ENCODE data around the gene DENND6A. TPM values are rescaled to one million over a fixed set of nuclear protein-coding genes. Genes with fewer than 3 reads are reported as not detected.

Gene DENND6A
- total RNA-seq, 1 donor from 2014 or later: 26.1 TPM

GRCh38 chr3:57733790-57734189 is 40.9 kb upstream of the DENND6A start:
- FAIRE-seq (no peak), DNase-seq (ENCODE audit: low read depth) (peak; percentile 30)
- Histone ChIP-seq H3K36me3 (ENCODE audit: control insufficient read depth, insufficient read depth, low read length) (no peaks in the 10 kb centered on the region), H3K27me3 (ENCODE audit: control insufficient read depth, insufficient read depth, low read length) (no peaks in the 10 kb centered on the region), H3K4me3 (ENCODE audit: low read depth, low read length) (no peak overlapping the region)
- TF ChIP-seq, protein P1, sequence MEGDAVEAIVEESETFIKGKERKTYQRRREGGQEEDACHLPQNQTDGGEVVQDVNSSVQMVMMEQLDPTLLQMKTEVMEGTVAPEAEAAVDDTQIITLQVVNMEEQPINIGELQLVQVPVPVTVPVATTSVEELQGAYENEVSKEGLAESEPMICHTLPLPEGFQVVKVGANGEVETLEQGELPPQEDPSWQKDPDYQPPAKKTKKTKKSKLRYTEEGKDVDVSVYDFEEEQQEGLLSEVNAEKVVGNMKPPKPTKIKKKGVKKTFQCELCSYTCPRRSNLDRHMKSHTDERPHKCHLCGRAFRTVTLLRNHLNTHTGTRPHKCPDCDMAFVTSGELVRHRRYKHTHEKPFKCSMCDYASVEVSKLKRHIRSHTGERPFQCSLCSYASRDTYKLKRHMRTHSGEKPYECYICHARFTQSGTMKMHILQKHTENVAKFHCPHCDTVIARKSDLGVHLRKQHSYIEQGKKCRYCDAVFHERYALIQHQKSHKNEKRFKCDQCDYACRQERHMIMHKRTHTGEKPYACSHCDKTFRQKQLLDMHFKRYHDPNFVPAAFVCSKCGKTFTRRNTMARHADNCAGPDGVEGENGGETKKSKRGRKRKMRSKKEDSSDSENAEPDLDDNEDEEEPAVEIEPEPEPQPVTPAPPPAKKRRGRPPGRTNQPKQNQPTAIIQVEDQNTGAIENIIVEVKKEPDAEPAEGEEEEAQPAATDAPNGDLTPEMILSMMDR (IDR thresholded peaks at IDR 0.05; ENCODE audit: insufficient read depth, low read length, severe bottlenecking): no peak

- no peaks in the 10 kb centered on the region for H3K36me3 ChIP-seq (ENCODE audit: control insufficient read depth, insufficient read depth, low read length)
- H3K4me3 ChIP-seq (ENCODE audit: low read depth, low read length): no peak overlapping the region
- no peaks in the 10 kb centered on the region for H3K27me3 ChIP-seq (ENCODE audit: control insufficient read depth, insufficient read depth, low read length)
- TF ChIP-seq, protein P1 (IDR thresholded peaks at IDR 0.05; ENCODE audit: insufficient read depth, low read length, severe bottlenecking): no peak
- DNase-seq (ENCODE audit: low read depth) (no peak), FAIRE-seq (no peak)
These were observed 38.4 kb upstream of the DENND6A start for GRCh38 chr3:57731311-57731710.

GRCh38 chr3:57730682-57731081 is 37.8 kb upstream of the DENND6A start:
- no peaks in the 10 kb centered on the region for H3K27me3 ChIP-seq (ENCODE audit: control insufficient read depth, insufficient read depth, low read length)
- DNase-seq (ENCODE audit: low read depth) (no peak), FAIRE-seq (no peak)
- TF ChIP-seq, protein P1 (IDR thresholded peaks at IDR 0.05; ENCODE audit: insufficient read depth, low read length, severe bottlenecking): no peak
- no peak overlapping the region for H3K4me3 ChIP-seq (ENCODE audit: low read depth, low read length)
- no peaks in the 10 kb centered on the region for H3K36me3 ChIP-seq (ENCODE audit: control insufficient read depth, insufficient read depth, low read length)

DNA sequence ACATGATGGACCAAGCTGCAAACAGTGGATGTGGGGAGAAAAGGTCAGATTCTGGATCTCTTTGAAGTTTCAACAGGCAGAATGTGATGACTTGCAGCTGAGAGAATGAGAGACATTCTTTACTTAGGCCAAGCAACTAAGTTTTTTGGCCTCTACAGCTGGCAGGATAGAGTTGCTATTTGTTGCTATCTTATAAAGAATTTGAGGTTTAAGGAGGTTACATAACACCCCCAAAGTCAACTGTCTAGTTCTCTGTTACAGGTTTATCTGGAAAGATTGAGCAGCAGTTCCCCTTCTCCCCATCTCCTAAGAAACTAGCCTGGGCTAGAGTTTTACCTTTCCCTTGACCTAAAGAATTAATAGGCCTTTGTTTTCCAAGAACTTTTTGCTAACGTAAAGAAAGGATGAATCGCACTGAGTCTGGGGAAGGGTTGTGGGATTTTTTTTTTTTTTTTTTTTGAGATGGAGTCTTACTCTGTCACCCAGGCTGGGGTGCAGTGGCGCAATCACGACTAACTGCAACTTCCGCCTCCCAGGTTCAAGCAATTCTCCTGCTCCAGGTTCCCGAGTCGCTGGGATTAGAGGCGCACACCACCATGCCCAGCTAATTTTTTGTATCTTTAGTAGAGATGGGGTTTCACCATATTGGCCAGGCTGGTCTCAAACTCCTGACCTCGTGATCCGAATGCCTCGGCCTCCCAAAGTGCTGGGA is 36.6 kb upstream of the DENND6A start:
- H3K27me3 ChIP-seq (ENCODE audit: control insufficient read depth, insufficient read depth, low read length): no peaks in the 10 kb centered on the region
- TF ChIP-seq, protein P1 (IDR thresholded peaks at IDR 0.05; ENCODE audit: insufficient read depth, low read length, severe bottlenecking): no peak
- no peak overlapping the region for H3K4me3 ChIP-seq (ENCODE audit: low read depth, low read length)
- FAIRE-seq (no peak), DNase-seq (ENCODE audit: low read depth) (no peak)
- H3K36me3 ChIP-seq (ENCODE audit: control insufficient read depth, insufficient read depth, low read length): no peaks in the 10 kb centered on the region

- Histone ChIP-seq H3K4me3 (ENCODE audit: low read depth, low read length) (no peak overlapping the region), H3K36me3 (ENCODE audit: control insufficient read depth, insufficient read depth, low read length) (no peaks in the 10 kb centered on the region), H3K27me3 (ENCODE audit: control insufficient read depth, insufficient read depth, low read length) (no peaks in the 10 kb centered on the region)
- TF ChIP-seq, protein P1 (IDR thresholded peaks at IDR 0.05; ENCODE audit: insufficient read depth, low read length, severe bottlenecking): no peak
- FAIRE-seq (no peak), DNase-seq (ENCODE audit: low read depth) (peak; percentile 79)
These were observed 34.2 kb upstream of the DENND6A start for GRCh38 chr3:57727106-57727505.

DNA sequence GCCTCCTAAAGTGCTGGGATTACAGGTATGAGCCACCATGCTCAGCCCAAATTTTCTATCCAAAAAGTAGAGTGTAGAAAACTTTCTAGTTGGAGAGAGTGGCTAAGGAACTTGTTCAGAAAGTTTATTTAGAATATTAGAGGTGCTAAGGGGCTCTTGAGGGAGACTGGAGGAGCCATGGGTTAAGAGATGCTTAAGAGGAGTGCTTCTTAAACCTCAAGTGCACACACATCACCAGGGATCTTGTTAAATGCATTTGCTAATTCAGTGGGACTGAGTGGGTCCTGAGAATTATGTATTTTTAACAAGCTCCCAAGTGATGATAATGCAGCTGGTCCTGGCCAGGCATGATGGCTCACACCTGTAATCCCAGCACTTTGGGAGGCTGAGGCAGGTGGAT is 33.5 kb upstream of the DENND6A start:
- Histone ChIP-seq H3K27me3 (ENCODE audit: control insufficient read depth, insufficient read depth, low read length) (no peaks in the 10 kb centered on the region), H3K4me3 (ENCODE audit: low read depth, low read length) (no peak overlapping the region), H3K36me3 (ENCODE audit: control insufficient read depth, insufficient read depth, low read length) (no peaks in the 10 kb centered on the region)
- TF ChIP-seq, protein P1 (IDR thresholded peaks at IDR 0.05; ENCODE audit: insufficient read depth, low read length, severe bottlenecking): no peak
- DNase-seq (ENCODE audit: low read depth): no peak
- no peak for FAIRE-seq
